ENCODE data around the gene CDCA4. TPM values are rescaled to one million over a fixed set of nuclear protein-coding genes. Genes with fewer than 3 reads are reported as not detected.

The CDCA4 gene
- total RNA-seq, 1 experiment from 2014 or later, result 41.4 TPM

GRCh38 chr14:104976198-104977007 is 44.5 kb downstream of the CDCA4 start:
- CTCF ChIA-PET, result interaction anchor here (1.0 to 1.5 kb wide), 2 partner anchors 9 to 44 kb away, joined by 3 to 5 read pairs; partner anchors contain the start of genes CDCA4 and CLBA1
- H3K27ac Mint-ChIP-seq (ENCODE audit: unreplicated experiment), result no peak overlapping the region
- no peak overlapping the region for H3K4me3 ChIP-seq (ENCODE audit: low read depth, low read length)

GRCh38 chr14:104975481-104976197 is 45.2 kb downstream of the CDCA4 start:
- no peak overlapping the region for H3K27ac Mint-ChIP-seq (ENCODE audit: unreplicated experiment)
- H3K4me1 Mint-ChIP-seq (ENCODE audit: low read depth, unreplicated experiment), result peaks cover 7% of the 10 kb centered on the region
- peak overlapping the region; percentile 59 for H3K4me3 Mint-ChIP-seq (ENCODE audit: unreplicated experiment)
- DNase-seq, result peak in 1 of 2 experiments; percentile 37
- CTCF ChIA-PET, result interaction anchor here (0.5 to 1.5 kb wide), 7 partner anchors 10 to 184 kb away, joined by 3 to 7 read pairs (median 4); partner anchors contain the start of genes CDCA4 and CLBA1
- no peaks in the 10 kb centered on the region for H3K9me3 Mint-ChIP-seq (ENCODE audit: unreplicated experiment)
- no peaks in the 10 kb centered on the region for H3K9me3 ChIP-seq
- no peaks in the 10 kb centered on the region for H3K36me3 ChIP-seq (ENCODE audit: control insufficient read depth, insufficient read depth, low read length)
- BruUV-seq (replicated peaks), result no TSS peak
- POLR2A ChIA-PET, result no interaction called here
- peaks cover 13% of the 10 kb centered on the region for H3K4me1 ChIP-seq
- H3K4me3 ChIP-seq (ENCODE audit: low read depth, low read length), result no peak overlapping the region
- H3K27me3 Mint-ChIP-seq (ENCODE audit: insufficient read depth, unreplicated experiment), result peaks cover 2% of the 10 kb centered on the region
- intact Hi-C loops (cut with micrococcal nuclease; ENCODE audit: unreplicated experiment), result loop anchor here (1.0 to 5.0 kb wide), 3 partner anchors 70 to 512 kb away; partner anchors contain the start of gene CRIP1
- TF ChIP-seq CTCF (IDR thresholded peaks at IDR 0.05; ENCODE audit: insufficient read depth in 1 of 2, low read depth in 1 of 2, low read length in 1 of 2, severe bottlenecking in 1 of 2, unreplicated experiment in 1 of 2), result peak in 1 of 2 experiments; percentile 33
- H3K36me3 Mint-ChIP-seq (ENCODE audit: insufficient read depth, unreplicated experiment), result no peaks in the 10 kb centered on the region
- no peaks in the 10 kb centered on the region for H3K27me3 ChIP-seq (replicated peaks; ENCODE audit: control insufficient read depth, insufficient read depth, low read length)

More at GRCh38 chr14:104976198-104977007, 44.5 kb downstream of the CDCA4 start:
- H3K27me3 ChIP-seq (replicated peaks; ENCODE audit: control insufficient read depth, insufficient read depth, low read length), result no peaks in the 10 kb centered on the region
- H3K4me1 ChIP-seq, result peaks cover 13% of the 10 kb centered on the region
- H3K36me3 ChIP-seq (ENCODE audit: control insufficient read depth, insufficient read depth, low read length), result no peaks in the 10 kb centered on the region
- POLR2A ChIA-PET, result no interaction called here
- H3K9me3 Mint-ChIP-seq (ENCODE audit: unreplicated experiment), result no peaks in the 10 kb centered on the region
- intact Hi-C loops (cut with micrococcal nuclease; ENCODE audit: unreplicated experiment), result loop anchor here (1.0 to 5.0 kb wide), 3 partner anchors 69 to 511 kb away; partner anchors contain the start of gene CRIP1
- no peaks in the 10 kb centered on the region for H3K9me3 ChIP-seq
- peak overlapping the region; percentile 59 for H3K4me3 Mint-ChIP-seq (ENCODE audit: unreplicated experiment)
- peak; percentile 85 to 91 for DNase-seq
- peaks cover 2% of the 10 kb centered on the region for H3K27me3 Mint-ChIP-seq (ENCODE audit: insufficient read depth, unreplicated experiment)
- peaks cover 7% of the 10 kb centered on the region for H3K4me1 Mint-ChIP-seq (ENCODE audit: low read depth, unreplicated experiment)
- no TSS peak for BruUV-seq (replicated peaks)
- no peaks in the 10 kb centered on the region for H3K36me3 Mint-ChIP-seq (ENCODE audit: insufficient read depth, unreplicated experiment)
- peak; percentile 87 to 96 for TF ChIP-seq CTCF (IDR thresholded peaks at IDR 0.05; ENCODE audit: insufficient read depth in 1 of 2, low read depth in 1 of 2, low read length in 1 of 2, severe bottlenecking in 1 of 2, unreplicated experiment in 1 of 2)
